Measurements from ENCODE around the gene LAMTOR4. TPM values are rescaled to one million over a fixed set of nuclear protein-coding genes. Genes with fewer than 3 reads are reported as not detected.
"Not testable (repeated sequence)": the region's sequence is repeated elsewhere in the genome, so short reads cannot be mapped to it uniquely, and the experiment has no call there.

The LAMTOR4 gene
- total RNA-seq, 2 donors from 2014 or later: 125 to 205 TPM

GRCh38 chr7:100190048-100190711 is 41.5 kb downstream of the LAMTOR4 start:
- H3K36me3 ChIP-seq: no peaks in the 10 kb centered on the region
- H3K27me3 ChIP-seq (replicated peaks; ENCODE audit: insufficient read depth): no peaks in the 10 kb centered on the region
- ATAC-seq (ENCODE audit: insufficient number of reproducible peaks, low FRiP score, low read depth) (no peak), DNase-seq (ENCODE audit: low spot score) (no peak)
- TF ChIP-seq CTCF (IDR thresholded peaks at IDR 0.05): peak; percentile 13
- no peak overlapping the region for H3K27ac ChIP-seq
- H3K4me3 ChIP-seq: no peak overlapping the region
- no peaks in the 10 kb centered on the region for H3K9me3 ChIP-seq
- no peaks in the 10 kb centered on the region for H3K4me1 ChIP-seq (ENCODE audit: control insufficient read depth in 1 of 2, low read depth in 2 of 2)

- no peak for TF ChIP-seq CTCF (IDR thresholded peaks at IDR 0.05)
- DNase-seq (ENCODE audit: low spot score) (no peak), ATAC-seq (ENCODE audit: insufficient number of reproducible peaks, low FRiP score, low read depth) (no peak)
- H3K27ac ChIP-seq: no peak overlapping the region
- no peaks in the 10 kb centered on the region for H3K9me3 ChIP-seq
- no peaks in the 10 kb centered on the region for H3K27me3 ChIP-seq (replicated peaks; ENCODE audit: insufficient read depth)
- H3K4me3 ChIP-seq: no peak overlapping the region
- no peaks in the 10 kb centered on the region for H3K4me1 ChIP-seq (ENCODE audit: control insufficient read depth in 1 of 2, low read depth in 2 of 2)
- no peaks in the 10 kb centered on the region for H3K36me3 ChIP-seq
These were observed 43.1 kb downstream of the LAMTOR4 start for GRCh38 chr7:100191775-100192174.

- not testable (repeated sequence) for H3K4me3 ChIP-seq; H3K36me3 ChIP-seq; H3K27ac ChIP-seq; ATAC-seq (ENCODE audit: insufficient number of reproducible peaks, low FRiP score, low read depth); DNase-seq (ENCODE audit: low spot score); H3K9me3 ChIP-seq; H3K27me3 ChIP-seq (replicated peaks; ENCODE audit: insufficient read depth); H3K4me1 ChIP-seq (ENCODE audit: control insufficient read depth in 1 of 2, low read depth in 2 of 2)
These were observed 43.7 kb downstream of the LAMTOR4 start for GRCh38 chr7:100192281-100192862.

GRCh38 chr7:100192969-100193368 is 44.3 kb downstream of the LAMTOR4 start:
- no peaks in the 10 kb centered on the region for H3K9me3 ChIP-seq
- TF ChIP-seq CTCF (IDR thresholded peaks at IDR 0.05): no peak
- ATAC-seq (ENCODE audit: insufficient number of reproducible peaks, low FRiP score, low read depth): no peak
- no peak for DNase-seq (ENCODE audit: low spot score)
- no peaks in the 10 kb centered on the region for H3K4me1 ChIP-seq (ENCODE audit: control insufficient read depth in 1 of 2, low read depth in 2 of 2)
- H3K27me3 ChIP-seq (replicated peaks; ENCODE audit: insufficient read depth): no peaks in the 10 kb centered on the region
- H3K36me3 ChIP-seq: no peaks in the 10 kb centered on the region
- H3K27ac ChIP-seq: no peak overlapping the region
- H3K4me3 ChIP-seq: no peak overlapping the region

GRCh38 chr7:100195222-100195621 is 46.5 kb downstream of the LAMTOR4 start:
- Histone ChIP-seq H3K27ac (no peak overlapping the region), H3K27me3 (replicated peaks; ENCODE audit: insufficient read depth) (no peaks in the 10 kb centered on the region), H3K4me3 (no peak overlapping the region), H3K36me3 (no peaks in the 10 kb centered on the region), H3K9me3 (no peaks in the 10 kb centered on the region), H3K4me1 (ENCODE audit: control insufficient read depth in 1 of 2, low read depth in 2 of 2) (no peaks in the 10 kb centered on the region)
- DNase-seq (ENCODE audit: low spot score) (no peak), ATAC-seq (ENCODE audit: insufficient number of reproducible peaks, low FRiP score, low read depth) (no peak)
- no peak for TF ChIP-seq CTCF (IDR thresholded peaks at IDR 0.05)

GRCh38 chr7:100195901-100196322 is 47.2 kb downstream of the LAMTOR4 start:
- H3K27me3 ChIP-seq (replicated peaks; ENCODE audit: insufficient read depth); DNase-seq (ENCODE audit: low spot score); ATAC-seq (ENCODE audit: insufficient number of reproducible peaks, low FRiP score, low read depth); H3K9me3 ChIP-seq; H3K4me1 ChIP-seq (ENCODE audit: control insufficient read depth in 1 of 2, low read depth in 2 of 2); H3K27ac ChIP-seq; H3K36me3 ChIP-seq; H3K4me3 ChIP-seq: not testable (repeated sequence)

All from thoracic aorta (tissue), 2 donors.